ENCODE results near the gene SOX4.

- TF ChIP-seq EZH2 (IDR thresholded peaks at IDR 0.05; ENCODE audit: insufficient read depth, poor library complexity, severe bottlenecking), result no peak
- TF ChIP-seq EZH2phosphoT487 (IDR thresholded peaks at IDR 0.05; ENCODE audit: insufficient read depth, low read depth), result no peak
These were observed 3.6 kb downstream of the SOX4 start for GRCh38 chr6:21596949-21597682.
